ENCODE data around the gene ROGDI. TPM values are rescaled to one million over a fixed set of nuclear protein-coding genes. Genes with fewer than 3 reads are reported as not detected.

ROGDI gene
- total RNA-seq, 1 experiment from 2014 or later: 36.4 TPM

DNA sequence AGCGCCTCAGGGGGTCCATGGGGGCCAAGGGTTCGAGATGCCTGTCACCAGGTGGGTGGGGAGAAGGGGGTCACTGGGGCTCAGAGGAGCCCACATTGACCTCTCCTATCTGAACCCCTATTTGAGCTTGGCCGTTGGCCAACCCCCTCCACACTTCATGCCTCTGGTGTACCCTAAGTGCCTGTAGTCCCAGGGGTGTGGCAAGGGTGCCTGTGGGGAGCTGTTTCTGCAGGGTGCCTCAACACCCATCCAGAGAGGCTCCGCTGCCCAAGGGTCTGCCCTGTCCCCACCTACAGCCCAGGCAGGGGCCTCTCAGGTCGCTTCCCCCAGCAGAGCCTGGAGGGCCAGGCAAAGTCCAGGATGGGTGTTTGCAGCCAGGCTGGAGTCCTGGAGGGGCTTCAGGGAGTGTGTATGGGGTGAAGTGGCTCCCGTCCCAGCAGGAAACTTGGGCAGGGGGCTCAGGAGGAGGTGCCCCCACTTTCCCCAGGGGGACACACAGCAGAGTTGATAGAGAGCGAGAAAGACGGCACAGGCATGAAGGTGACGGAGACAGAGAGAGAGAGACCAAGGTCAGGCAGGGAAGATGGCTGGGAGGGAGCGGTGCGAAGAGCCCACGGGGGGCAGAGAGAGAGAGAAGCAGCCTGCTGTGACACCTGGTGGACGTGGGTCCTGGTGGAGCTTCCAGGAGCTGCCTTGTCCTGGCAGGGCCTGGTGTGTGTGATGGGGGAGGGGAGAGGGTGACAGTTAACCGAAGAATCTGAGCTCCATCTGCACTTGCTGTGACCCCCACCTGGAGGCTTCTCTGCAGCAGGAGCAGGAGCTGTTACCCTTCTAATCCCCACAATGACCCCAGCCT lies 14.6 kb downstream of the ROGDI start, which contains the start of gene SEPTIN12:
Gene SEPTIN12 (minus strand): TSS at position 719 of the 856 bp plus-strand sequence. CDS start 700 bp downstream, at position 19.
- Mint-ChIP-seq H3K9me3 (no peaks in the 10 kb centered on the region; a peak in 1 of 5 replicates), H3K4me3 (no peak within 1 kb of the TSS; a peak in 1 of 5 replicates), H3K4me1 (peaks cover 15 to 24% of the 10 kb centered on the region in 2 experiments), H3K27me3 (ENCODE audit: low read depth) (no peaks in the 10 kb centered on the region; the same call in 1 of the 2 replicates), H3K36me3 (ENCODE audit: insufficient read depth in 1 of 3, low read depth in 3 of 3) (no peaks in the 10 kb centered on the region), H3K27ac (peak within 1 kb of the TSS; percentile 28 to 53 (median 29); a peak in 4 of 7 replicates)
- peaks cover 3% of the 10 kb centered on the region; the same call in 1 of the 2 replicates for H3K4me1 ChIP-seq (ENCODE audit: insufficient read depth, low read length)
- DNase-seq: no peak
- H4K5ac ChIP-seq (ENCODE audit: insufficient read length, low read depth, low read length): no peak within 1 kb of the TSS
- no peak within 1 kb of the TSS for H2AK5ac ChIP-seq (ENCODE audit: insufficient read length, low read length)
- no peak within 1 kb of the TSS for H4K8ac ChIP-seq (replicated peaks; ENCODE audit: insufficient read length, low read depth, low read length)
- H2AFZ ChIP-seq (ENCODE audit: low read length): no peak within 1 kb of the TSS
- no peak within 1 kb of the TSS for H3K9ac ChIP-seq (ENCODE audit: extremely low read depth, insufficient read length, low read length)
- no peak within 1 kb of the TSS for H2BK12ac ChIP-seq (ENCODE audit: insufficient read length, low read depth, low read length)
- H3K79me2 ChIP-seq (ENCODE audit: insufficient read depth, low read length): no peaks in the 10 kb centered on the region
- no CpG with 5 or more reads among the region's 14 CpGs for WGBS (ENCODE audit: extremely low coverage, insufficient read length, low lambda C conversion rate)
- H3K23me2 ChIP-seq (ENCODE audit: insufficient read length, low read depth, low read length, poor library complexity, severe bottlenecking): no peaks in the 10 kb centered on the region
- H2BK120ac ChIP-seq (ENCODE audit: low read depth, low read length, poor library complexity, severe bottlenecking): no peak within 1 kb of the TSS
- H3K14ac ChIP-seq (ENCODE audit: insufficient read depth, low read length): peak within 1 kb of the TSS; percentile 38
- H3K56ac ChIP-seq (ENCODE audit: insufficient read length, low read depth, low read length): no peak within 1 kb of the TSS
- H3K9me3 ChIP-seq (ENCODE audit: control insufficient read depth, low read depth, low read length): no peaks in the 10 kb centered on the region
- H4K91ac ChIP-seq (ENCODE audit: insufficient read length, low read depth, low read length): no peak within 1 kb of the TSS
- H3K79me1 ChIP-seq (ENCODE audit: insufficient read depth, low read depth, low read length, poor library complexity, severe bottlenecking): no peaks in the 10 kb centered on the region
- no peak within 1 kb of the TSS for H3T11ph ChIP-seq (ENCODE audit: low read length)
- no peak within 1 kb of the TSS for H3K27ac ChIP-seq (ENCODE audit: insufficient read length, low read depth, low read length)
- no peak within 1 kb of the TSS for H3K4me2 ChIP-seq (ENCODE audit: insufficient read depth, insufficient read length, low read length)
- H3K4ac ChIP-seq (ENCODE audit: low read depth, low read length): no peak within 1 kb of the TSS
- no peak within 1 kb of the TSS for H2BK15ac ChIP-seq (ENCODE audit: low read depth, low read length)
- no peak within 1 kb of the TSS for H2BK20ac ChIP-seq (ENCODE audit: low read depth, low read length, poor library complexity, severe bottlenecking)
- no peak within 1 kb of the TSS for H2BK5ac ChIP-seq (ENCODE audit: insufficient read length, low read length)
- H3K18ac ChIP-seq (ENCODE audit: insufficient read length, low read depth, low read length): peak within 1 kb of the TSS; percentile 33
- TF ChIP-seq, protein P1, sequence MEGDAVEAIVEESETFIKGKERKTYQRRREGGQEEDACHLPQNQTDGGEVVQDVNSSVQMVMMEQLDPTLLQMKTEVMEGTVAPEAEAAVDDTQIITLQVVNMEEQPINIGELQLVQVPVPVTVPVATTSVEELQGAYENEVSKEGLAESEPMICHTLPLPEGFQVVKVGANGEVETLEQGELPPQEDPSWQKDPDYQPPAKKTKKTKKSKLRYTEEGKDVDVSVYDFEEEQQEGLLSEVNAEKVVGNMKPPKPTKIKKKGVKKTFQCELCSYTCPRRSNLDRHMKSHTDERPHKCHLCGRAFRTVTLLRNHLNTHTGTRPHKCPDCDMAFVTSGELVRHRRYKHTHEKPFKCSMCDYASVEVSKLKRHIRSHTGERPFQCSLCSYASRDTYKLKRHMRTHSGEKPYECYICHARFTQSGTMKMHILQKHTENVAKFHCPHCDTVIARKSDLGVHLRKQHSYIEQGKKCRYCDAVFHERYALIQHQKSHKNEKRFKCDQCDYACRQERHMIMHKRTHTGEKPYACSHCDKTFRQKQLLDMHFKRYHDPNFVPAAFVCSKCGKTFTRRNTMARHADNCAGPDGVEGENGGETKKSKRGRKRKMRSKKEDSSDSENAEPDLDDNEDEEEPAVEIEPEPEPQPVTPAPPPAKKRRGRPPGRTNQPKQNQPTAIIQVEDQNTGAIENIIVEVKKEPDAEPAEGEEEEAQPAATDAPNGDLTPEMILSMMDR (conservative IDR thresholded peaks at IDR 0.05): 0 out of 3 replicates have a peak, but pooled peaks have one; percentile 9
- no peaks in the 10 kb centered on the region for H3K27me3 ChIP-seq (ENCODE audit: insufficient read depth, low read length)
- H4K20me1 ChIP-seq (ENCODE audit: control insufficient read depth, insufficient read depth, insufficient read length): no peaks in the 10 kb centered on the region
- no peak within 1 kb of the TSS for H3K23ac ChIP-seq (ENCODE audit: insufficient read length, low read depth, low read length)
